ENCODE results near the gene ZNF106.

ZNF106 gene

DNA sequence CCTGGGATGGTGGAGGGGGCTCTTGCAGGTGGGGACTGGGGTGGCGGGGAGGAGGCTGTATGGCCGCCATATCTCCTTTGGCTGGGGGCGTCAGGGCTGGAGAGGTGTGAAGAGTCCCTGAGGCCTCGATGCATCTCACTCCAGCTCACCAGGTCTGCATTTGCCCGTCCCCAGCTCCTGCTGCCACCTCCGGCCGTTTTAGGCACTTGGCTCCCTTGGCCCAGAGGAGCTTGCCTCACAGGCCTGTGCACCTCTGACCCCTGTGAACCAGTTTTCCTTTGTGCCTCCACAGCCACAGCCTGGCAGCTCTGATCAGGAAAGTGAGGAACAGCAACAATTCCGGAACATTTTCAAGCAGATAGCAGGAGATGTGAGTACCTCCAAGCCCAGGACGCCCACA is 81.9 kb downstream of the ZNF106 start:
- DNase-seq (ENCODE audit: extremely low read depth in 1 of 2, low read depth in 1 of 2), result no peak

DNA sequence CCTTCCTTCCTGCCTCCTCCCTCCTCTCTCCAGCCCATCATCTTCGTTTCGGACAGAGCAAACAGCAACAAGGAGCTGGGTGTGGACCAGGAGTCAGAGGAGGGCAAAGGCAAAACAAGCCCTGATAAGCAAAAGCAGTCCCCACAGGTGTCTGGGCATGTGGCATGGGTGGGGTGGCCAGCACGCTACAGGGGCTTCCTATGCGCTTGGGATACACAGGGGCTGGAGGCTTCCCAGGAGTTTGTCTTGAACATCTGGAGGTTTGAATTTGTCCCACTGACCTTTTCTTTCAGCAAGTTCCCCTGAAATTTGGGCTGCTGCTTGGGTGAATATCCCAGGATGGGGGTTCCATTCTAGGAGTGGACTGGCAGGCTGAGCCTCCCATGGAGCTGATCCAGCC is 82.8 kb downstream of the ZNF106 start:
- DNase-seq (ENCODE audit: extremely low read depth in 1 of 2, low read depth in 1 of 2), result no peak

DNA sequence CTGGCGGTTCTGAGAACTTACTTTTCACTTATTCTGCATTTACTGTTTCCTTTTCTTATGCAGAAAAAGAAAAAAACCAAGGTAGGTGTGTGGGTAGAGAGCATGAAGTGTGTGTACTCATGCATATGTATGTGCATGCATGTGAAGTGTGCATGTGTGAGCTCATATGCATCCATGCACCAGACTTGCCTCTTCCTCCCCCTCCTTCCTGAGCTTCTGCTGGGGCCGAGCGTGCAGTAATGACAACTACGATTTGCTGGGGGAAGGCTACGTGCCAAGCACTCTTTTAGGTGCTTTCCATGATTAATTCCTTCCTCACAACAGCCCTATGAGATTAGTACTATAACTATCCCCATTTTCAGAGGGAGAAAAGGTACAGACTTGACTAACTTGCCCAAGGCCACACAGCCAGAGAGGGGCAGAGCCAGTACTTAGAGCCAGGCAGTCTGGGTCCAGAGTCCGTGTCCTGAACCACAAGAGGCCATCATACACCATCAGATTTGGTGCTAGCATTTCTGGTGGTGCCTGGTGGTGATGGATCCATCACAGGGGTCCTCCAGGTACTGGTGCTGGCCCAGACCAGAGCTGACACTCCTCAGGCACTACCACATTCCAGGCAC is 85.0 kb downstream of the ZNF106 start:
- DNase-seq (ENCODE audit: extremely low read depth in 1 of 2, low read depth in 1 of 2), result no peak

DNA sequence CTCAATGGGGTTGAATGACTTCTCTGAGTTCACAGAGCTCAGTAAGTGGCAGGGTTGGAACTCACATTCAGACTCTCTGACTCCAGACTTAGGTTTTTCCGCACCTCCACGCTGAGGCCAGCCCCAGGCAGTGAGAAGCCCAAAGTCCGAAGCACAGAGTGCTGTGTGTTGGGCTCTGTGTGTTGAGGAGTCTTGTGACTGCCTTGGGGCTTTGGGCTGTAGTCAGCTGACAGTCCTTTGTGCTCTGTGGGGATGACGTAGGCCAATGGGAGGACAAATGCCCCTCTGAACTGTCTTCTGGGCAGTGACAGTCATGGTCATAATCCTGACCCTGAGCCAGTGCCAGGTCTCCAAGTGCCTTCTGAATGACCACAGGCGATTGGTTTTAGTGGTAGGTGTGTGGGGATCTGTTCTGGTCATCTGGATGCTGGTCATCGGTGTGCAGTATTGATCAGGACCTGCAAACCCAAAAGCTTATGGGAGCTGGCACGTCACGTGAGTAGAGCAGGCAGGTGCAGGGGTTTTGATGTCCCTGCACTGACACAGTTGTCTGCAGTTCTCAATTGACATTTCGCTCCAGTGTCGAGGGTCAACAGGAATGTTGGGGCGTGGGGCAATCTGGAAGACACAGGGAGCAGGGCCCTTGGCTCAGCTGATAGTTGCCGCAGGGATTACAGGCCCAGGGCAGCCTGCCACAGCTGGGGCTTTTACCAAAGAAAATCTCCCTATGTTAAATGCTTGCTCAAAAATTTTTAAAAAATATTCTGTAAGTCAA is 86.3 kb downstream of the ZNF106 start:
- no peak for DNase-seq (ENCODE audit: extremely low read depth in 1 of 2, low read depth in 1 of 2)

DNA sequence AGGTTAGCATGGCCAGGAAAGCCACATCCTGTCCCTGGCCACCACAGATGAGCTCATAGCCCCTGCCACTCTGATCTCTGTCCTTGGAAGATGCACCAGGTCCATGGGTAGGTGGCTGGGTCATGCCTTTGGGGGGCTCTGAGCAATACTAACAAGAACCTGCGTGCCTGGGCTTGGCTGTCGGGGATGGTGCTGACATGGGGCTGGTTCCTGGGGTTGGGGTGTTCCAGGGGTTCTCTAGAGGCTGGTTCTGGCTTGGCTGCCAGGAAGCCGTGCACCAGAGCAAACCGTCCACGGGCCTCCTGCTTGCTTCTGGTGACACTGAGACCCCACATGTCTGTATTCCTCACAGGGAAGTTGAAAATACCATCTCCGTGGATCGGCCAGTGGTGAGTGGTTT is 87.6 kb downstream of the ZNF106 start:
- no peak for DNase-seq (ENCODE audit: extremely low read depth in 1 of 2, low read depth in 1 of 2)

DNA sequence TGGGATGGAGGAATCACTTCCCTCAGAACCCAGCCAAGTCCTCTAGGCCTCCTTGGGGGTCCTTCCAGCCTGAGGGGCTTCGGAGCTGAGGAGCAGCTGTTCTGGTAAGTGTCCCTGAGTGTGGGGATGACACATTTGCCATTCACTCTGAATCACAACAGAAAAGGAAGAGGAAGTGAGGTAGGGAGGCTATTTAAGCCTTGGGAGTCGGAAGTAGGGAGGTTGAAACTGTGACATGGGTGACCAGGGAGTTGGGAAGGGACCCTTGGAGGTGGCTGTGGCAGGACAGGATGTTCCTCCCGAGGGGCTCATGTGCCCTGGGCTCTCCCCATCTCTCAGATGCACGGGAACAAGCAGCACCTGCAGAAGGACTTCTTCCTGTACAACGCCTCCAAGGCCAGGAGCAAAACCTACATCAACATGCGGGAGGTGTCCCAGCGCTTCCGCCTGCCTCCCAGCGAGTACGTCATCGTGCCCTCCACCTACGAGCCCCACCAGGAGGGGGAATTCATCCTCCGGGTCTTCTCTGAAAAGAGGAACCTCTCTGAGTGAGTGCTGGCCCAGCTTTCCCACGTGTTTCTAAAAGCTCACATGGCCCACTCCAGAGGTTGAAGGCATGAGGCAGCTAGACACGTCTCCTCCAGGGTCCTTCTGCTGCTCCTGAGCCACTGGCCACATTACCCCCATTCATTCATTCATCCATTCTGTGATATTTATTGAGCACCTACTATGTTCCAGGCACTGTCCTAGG is 88.3 kb downstream of the ZNF106 start:
- no peak for DNase-seq (ENCODE audit: extremely low read depth in 1 of 2, low read depth in 1 of 2)

DNA sequence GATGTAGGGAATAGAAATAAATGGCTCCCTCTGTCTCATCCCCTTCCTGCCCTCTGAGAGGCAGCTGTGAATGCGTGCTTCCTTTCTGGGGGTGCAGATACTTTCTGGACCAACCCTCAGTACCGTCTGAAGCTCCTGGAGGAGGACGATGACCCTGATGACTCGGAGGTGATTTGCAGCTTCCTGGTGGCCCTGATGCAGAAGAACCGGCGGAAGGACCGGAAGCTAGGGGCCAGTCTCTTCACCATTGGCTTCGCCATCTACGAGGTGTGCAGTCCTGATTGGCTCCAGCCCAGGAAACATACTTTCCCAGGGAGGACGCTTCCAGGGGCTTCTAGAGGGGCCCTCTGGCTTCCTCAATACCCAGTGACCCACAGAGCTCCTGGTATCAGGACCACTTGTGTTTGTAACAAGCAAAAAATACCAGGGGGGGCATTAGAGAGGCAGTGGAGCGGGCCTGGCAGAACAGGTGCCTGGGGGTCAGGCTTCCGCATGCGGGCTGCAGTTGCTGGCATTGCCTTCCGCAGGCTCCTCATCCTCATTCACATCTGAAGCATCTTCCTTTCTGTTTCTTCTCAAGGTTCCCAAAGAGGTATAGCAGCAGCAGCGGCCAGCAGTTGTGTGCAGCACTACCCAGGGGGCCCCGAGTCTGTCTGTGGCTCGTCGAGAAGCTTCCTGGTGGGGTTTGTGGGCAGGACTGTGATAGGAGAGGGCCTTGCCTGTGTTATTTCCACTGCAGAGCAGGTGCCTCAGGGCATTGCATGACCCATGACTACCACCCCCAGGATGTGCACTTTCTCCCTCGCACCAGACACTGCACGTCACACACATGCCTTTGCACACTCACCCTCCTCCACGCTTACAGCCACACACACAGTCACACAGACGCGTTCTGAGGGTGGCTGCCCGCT is 89.1 kb downstream of the ZNF106 start:
- no peak for DNase-seq (ENCODE audit: extremely low read depth in 1 of 2, low read depth in 1 of 2)

DNA sequence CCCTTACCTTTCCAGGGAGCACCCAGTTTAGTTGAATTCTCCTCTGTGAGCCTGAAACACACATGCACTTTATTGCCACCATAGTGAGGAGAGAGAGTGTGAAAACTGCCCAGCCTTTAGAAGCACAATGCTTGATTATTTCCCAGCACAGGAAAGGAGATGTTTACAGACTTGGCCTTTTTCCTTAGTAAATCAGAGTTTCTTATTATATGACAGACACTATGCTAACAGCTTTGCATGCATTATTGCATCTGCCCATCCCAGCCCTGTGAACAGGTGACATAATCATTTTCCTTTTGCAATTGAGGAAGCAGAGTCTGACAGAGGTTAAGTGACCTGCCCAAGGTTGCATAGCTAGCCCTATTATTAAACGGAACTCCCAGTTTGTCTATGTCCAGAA is 95.1 kb downstream of the ZNF106 start:
- DNase-seq (ENCODE audit: extremely low read depth in 1 of 2, low read depth in 1 of 2), result no peak

DNA sequence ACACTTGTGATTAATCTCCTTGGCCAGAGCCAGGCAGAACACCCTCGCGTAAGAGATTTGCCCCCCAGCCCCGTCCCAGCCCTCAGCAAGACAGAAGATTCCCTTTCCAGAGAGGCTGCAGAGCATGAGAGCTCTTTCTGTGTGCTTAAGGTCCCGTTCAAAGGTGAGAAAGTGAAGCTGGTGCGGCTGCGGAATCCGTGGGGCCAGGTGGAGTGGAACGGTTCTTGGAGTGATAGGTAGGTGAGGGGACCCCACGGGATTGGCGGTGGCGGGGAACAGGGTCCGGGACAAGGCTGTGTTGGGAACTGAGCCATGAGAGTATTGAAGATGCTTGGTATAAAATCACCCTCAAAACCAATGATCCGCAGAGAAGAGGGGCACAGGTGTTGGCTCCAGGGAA is 96.8 kb downstream of the ZNF106 start:
- DNase-seq (ENCODE audit: extremely low read depth in 1 of 2, low read depth in 1 of 2), result no peak

DNA sequence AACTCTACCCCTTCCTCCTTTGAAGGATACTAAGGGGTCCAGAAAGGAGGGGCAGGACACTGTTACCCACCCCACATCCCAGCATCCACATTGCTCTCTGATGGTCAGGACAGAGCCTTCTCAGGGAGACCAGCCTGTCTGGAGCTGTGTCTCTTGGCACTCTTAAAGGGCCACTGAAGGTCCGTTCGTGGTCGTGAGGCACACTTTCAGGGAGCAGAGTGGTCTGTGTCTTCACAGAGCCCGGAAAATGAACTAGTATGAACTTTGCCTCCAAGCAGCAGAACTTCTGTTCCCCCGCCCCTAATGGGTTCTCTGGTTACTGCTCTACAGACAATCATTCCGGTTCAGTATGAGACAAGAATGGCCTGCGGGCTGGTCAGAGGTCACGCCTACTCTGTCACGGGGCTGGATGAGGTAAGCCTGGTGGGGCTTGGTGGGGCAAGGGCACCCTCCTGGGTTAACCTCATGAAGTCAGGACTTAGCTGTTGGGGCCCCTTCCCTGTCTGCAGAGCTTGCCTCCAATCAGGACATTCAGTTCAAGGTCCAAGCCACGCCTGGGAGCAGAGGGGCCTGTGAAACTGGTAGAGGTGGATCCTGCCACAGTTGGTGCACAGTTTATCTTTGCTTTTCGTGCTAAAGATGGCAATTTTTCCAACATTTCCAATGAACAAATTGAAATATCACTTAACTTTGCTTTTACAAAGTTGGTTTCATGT is 98.5 kb downstream of the ZNF106 start:
- DNase-seq (ENCODE audit: extremely low read depth in 1 of 2, low read depth in 1 of 2), result no peak

DNA sequence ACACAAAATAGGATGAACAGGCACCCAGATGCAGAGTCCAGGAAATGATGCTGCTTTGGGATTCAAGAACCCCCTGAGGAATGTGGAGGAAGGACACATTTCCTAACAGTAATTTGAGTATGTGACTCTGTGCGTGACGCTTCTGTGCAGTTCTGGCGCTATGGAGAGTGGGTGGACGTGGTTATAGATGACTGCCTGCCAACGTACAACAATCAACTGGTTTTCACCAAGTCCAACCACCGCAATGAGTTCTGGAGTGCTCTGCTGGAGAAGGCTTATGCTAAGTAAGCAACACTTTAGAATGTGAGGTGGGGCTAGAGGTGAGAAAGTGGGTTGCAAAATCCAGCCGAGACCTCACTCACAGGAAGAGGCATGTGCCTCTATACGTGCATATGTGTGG is 103.3 kb downstream of the ZNF106 start:
- DNase-seq (ENCODE audit: extremely low read depth in 1 of 2, low read depth in 1 of 2), result no peak

DNA sequence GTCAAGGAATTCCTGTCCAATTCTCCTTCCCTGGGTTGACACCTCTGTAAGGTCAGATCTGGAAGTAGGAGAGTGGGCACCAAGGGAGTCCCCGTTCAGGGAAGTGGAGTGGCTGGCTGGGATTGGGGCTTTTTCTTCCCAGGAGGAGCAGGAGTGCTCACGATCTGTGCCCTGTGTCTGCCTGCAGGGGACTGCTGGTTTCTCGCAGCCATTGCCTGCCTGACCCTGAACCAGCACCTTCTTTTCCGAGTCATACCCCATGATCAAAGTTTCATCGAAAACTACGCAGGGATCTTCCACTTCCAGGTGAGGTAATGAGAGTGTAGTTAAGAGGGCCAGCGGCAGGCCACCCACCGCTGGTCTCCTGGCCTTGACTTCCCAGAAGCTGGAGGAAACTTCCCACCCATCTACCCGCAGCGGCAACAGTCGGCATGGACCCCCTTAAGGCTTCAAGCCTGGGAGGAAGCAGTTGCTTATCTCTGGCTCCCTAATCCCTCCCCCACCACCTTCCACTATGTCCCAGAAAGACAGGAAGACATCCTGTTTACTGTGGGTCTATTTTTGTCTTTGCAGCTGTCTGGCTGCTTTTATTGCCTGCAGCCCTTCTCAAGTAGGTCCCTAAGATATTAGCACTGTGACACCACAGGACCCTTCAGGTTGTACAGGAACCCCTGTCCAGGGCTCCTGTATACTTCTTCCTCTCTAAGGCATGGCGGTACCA is 104.8 kb downstream of the ZNF106 start:
- DNase-seq (ENCODE audit: extremely low read depth in 1 of 2, low read depth in 1 of 2), result no peak

DNA sequence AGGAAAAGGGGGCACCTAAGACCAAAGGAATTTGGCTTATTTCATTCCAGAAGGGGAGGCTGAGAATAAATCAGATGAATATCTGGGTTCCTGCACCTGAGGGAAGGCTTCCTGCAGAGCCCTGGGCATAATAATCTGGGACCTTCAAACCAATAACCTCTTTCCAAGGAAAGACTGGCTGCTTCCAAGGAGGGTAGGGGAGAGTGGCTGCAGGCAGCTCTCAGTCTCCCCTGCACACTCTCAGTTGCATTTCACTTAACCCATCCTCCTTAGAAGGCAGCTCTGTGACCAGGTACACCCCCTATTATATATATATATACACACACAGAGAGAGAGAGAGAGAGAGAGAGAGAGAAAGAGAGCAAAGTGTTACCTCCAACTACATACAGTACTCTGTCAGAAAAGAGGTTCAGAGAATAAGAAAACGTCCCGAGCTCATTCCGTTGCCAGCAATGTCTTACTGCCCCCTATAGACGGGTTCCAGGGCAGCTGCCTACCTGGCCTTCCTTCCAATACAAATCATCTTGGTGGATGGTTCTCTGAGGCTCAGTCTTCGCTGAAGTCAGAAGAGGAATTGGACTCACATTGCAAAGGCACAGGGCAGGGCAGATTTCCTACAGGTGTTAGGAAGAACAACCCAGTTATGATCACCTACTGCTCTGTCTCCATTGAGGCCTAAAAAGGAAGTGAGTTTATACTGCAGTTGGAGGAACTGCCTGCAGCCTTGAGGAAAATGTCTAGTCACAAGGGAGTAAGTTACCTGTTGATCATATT is 105.5 kb downstream of the ZNF106 start:
- DNase-seq (ENCODE audit: extremely low read depth in 1 of 2, low read depth in 1 of 2), result no peak

DNA sequence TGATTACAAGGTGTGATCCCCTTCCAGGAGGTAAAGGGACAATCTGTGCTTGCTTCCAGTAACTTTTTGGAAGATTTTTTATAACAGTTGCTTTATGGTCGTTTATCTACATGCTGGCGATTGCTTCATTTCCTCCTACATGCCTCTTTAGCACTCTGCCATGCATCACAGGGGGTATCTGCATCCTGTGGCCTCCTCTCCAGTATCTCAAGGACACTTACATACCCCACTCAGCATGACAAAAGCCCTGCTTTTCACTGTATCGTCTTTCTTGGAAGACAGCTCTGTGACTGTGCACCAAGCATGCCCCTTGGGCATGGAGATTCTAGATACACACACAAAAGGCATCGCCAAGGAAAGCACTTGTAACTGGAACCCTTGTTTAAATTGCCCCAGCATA is 106.3 kb downstream of the ZNF106 start:
- DNase-seq (ENCODE audit: extremely low read depth in 1 of 2, low read depth in 1 of 2), result no peak

DNA sequence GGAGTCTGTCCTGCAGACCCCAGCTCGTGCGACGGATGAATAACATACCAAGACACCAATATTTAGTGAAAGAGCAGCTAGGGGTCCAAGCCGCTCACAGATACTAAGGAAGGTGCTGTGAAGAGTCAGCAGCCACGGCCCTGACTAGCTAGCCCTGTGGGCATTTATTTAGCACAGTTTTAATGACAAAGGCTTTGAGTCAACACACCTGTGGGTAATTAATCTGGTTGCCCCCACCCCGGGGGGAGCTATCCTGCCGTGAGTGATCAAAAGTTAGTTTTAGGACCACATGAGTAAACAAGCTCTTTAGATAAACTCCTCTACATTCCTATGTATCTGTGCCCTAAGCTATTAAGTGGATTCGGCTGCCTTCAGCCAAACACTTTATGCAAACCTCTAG is 112.9 kb downstream of the ZNF106 start:
- no peak for DNase-seq (ENCODE audit: extremely low read depth in 1 of 2, low read depth in 1 of 2)

DNA sequence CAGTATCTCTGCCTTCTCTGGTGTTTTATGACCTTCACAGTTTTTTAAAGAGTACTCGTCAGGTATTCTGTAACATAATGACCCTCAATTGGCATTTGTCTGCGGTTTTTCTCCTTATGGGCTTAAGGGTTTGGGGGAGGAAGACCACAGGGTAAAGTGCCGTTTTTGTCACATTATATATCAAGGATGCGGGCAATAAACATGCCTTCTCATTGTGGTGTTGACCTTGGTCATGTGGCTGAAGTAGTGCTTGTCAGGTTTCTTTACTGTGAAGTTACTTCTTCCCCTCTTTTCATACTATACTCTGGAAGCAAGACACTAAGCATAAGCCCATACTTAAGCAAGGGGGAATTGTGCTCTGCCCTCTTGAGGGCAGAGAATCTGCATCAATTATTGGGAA is 115.0 kb downstream of the ZNF106 start:
- no peak for DNase-seq (ENCODE audit: extremely low read depth in 1 of 2, low read depth in 1 of 2)

DNA sequence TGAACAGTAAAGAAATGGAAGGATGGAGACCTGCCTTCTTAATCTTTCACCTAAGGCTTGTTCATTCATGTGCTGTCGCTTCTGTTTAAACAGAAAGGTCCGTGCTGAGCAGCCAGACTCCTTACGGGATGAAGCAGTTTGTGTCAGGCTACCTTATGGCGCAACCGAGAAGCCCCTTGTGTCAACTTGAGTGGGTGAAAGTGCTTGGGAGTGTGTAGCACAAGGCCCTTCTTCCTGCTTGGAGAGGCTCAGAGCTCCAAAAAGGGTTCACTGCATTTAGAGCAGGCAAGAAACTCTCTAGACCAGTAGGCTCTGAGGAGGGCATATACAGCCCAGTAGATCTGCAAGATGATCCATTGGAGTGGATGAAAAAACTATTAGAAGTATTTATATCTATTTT is 115.7 kb downstream of the ZNF106 start:
- no peak for DNase-seq (ENCODE audit: extremely low read depth in 1 of 2, low read depth in 1 of 2)

DNA sequence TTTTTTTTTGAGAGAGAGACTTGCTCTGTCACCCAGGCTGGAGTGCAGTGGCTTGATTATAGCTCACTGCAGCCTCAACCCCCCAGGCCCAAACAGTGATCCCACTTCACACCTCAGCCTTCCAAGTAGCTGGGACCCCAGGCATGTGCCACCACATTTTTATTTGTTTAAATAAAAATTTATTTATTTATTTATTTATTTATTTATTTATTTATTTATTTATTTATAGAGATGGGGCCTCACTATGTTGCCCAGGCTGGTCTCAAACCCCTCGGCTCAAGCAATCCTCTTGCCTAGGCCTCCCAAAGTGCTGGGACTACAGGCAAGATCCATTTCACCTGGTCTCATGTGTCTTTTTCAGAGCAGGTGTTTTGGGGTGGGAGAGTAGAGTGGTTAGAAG is 116.1 kb downstream of the ZNF106 start:
- DNase-seq (ENCODE audit: extremely low read depth in 1 of 2, low read depth in 1 of 2), result no peak

DNA sequence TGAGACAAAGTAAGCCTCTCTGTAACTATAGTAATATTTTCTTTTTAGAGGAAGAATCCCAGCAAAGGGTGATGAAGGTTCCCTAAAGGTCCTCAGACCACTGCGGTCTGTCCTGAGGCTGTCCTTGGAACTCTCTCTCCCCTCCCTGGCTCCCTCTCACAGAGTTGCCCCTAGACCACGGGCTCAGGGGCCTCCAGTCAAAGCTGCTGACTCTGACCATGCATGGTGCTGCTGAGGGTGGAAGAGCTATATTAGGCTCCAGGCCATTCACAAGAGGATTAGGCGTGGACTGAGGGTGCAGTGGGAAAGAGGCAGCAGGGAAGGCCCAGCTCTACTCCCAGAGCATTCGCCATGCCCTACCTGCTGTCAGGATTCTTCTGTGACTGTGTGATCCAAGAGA is 117.0 kb downstream of the ZNF106 start:
- DNase-seq (ENCODE audit: extremely low read depth in 1 of 2, low read depth in 1 of 2), result no peak

Data from stimulated activated CD8-positive, alpha-beta memory T cell treated with anti-CD3 and anti-CD28 coated beads, Interleukin-7, amount 100 ng/mL, for 48 hours (primary cell).